Right ventricle myocardium inferior (tissue), 1 donor: ENCODE data around the gene HHATL. TPM values are rescaled to one million over a fixed set of nuclear protein-coding genes. Genes with fewer than 3 reads are reported as not detected.

ENCODE experiments used
- ATAC-seq: fragments of 200-7000 bp; cut with Tn5 transposase; one replicate; pipeline ENCODE4 v1.9.1; 2020; ENCODE audit warnings: mild to moderate bottlenecking, moderate library complexity
- DNase-seq: peaks from one replicate; pipeline ENCODE4 v3.0.0; 2021; ENCODE audit errors: missing footprints
- intact Hi-C: fragments of 100-400 bp; cut with DNase I; formaldehyde crosslinking; loops from one replicate; pipeline ENCODE4 v1.11.0; 2022
- total RNA-seq: library from RNA; stranded (reverse); fragmentation: NEBNext Ultra II Directional; extraction: Animal tissue kit (Norgen Biotek cat#: 25700); gene quantifications from one replicate; pipeline ENCODE4 v1.2.1, GENCODE V29; 2021
- donor health status: DM: no; HTN: yes; CAD: no; lungs with severe emphysema.

Gene HHATL
- total RNA-seq, 1 donor from 2014 or later: 440 TPM

DNA sequence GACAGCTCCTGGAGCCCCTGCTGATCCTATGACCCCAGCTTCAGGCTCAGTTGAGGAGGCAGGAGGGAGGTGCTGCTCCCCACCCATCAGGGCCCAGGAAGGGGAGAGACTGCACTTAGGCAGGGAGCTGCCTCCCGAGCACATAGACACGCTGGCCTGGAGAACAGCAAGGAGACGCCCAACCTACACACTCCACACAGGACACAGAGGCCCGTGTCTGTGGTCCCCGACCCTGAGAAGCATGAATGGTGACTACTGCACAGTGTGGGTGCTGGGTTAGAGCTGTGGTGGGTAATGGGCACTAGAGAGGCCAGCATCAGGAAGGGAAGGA lies 1.1 kb upstream of the HHATL start:
- intact Hi-C loops: no loop called here
- DNase-seq: no peak
- no peak for ATAC-seq

DNA sequence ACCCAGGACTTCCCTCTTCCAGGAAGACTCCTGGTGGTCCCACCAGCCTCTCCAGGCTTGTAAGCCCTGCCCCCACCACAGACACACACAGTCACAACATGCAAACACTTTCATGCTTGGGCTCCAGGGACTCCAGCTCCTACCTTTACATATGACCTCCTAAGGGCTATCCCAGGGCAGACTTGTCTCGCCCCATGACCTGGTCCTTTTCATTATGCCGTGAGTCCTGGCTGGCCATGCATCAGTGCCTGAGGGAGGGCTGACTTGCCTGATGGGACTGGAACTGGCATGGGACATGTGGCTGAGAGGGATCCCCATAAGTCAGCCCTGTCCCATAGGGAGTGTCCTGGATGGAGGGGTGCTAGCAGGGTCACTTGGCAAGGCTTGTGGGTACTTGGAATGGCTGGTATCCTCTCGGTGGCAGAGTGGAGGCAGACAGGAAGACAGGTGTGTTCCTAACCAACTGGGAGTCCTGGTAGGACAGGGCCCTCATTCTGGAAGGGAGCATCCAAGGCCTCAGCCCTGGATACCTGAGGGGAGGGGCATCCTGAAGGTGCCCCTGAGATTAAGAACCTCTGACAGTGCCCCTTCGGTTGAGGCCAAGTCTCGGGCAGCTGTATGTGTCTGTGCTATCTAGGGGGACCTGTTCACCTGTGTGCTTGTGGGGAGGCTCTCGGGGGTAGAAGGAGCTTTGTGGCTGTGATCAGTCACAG lies 540 bp upstream of the HHATL start:
- ATAC-seq (no peak), DNase-seq (no peak)
- intact Hi-C loops: loop anchor here (1.0 kb wide), 1 partner anchor 41 kb away; no protein-coding TSS in a partner anchor

DNA sequence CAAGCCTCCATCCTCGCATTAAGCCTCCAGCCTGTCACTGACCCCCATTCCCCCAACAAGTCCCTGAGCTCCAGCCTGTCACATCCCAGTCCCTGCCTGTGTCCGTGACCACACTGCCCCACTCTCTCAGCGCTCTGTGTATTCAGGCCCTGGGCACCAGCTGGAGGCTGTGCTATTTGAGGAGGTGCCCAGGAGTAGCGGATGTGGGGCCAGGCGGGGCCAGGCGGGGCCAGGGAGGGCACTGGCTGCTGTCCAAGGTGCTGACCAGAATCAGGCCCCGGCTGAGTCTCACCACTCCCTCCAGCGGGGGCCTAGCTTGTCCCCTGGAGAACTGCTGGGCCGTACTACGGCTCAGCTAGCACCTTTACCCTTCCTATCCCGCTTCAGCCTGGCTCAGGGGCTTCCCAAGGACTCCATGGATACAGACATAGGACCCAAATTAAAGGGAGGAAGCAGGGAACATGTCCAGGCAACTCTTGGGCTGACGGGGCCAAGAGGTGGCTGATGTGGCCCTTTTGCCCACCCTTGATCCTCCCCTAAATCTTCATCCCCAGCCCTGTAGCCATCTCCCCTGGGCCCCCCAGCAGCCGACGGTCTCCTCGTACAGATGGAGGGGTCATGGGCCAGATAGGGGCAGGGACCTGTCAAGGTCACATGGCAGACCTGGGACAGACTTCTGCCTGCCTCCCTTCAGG lies 1.1 kb downstream of the HHATL start:
- ATAC-seq (peak; percentile 75), DNase-seq (peak; percentile 87)
- intact Hi-C loops: loop anchor here (1.0 kb wide), 4 partner anchors 17 to 48 kb away; partner anchors contain the start of gene ZBTB47

DNA sequence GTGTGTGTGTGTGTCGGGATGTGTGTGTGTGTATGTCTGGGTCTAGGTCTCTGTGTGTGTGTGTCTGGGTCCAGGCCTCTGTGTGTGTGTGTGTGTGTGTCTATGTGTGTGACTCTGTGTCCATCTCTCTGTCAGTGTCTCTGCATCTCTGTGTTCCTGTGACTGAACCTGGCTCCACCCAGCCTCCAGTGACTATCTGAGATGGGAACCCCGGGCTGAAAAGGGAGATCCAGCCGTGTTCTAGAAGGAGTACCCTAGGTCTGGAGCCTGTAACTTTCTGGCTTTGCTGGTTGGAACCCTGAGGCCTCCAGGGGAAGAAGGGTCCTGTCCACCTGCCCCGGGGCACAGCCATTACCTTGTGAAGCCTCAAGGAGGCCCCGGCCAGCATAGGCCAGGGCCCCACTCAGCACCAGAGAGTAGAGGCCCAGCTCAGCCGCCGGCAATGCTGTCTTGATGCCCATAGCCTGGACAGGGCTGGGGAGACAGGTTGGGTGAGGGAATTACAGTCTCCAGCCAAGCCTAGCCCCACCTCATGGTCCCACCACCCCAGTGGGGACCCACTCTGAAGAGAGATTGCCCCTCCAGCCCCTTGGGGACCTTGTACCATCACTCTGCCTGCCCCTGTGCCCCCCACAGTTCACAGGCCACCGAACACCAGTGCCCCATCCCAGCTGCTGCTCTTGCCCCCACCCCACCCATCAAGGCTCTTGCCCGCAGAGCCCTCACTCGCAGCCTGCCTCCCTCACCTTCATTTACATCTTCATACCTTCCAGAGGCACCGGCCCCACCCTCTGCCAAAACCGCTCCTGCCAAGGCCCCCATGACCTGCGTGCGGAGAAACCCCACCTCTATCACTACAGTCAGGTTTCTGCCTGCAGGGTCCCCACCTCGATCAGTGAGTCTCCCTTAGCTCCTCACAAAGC lies 2.0 kb downstream of the HHATL start:
- intact Hi-C loops: loop anchor here (1.0 kb wide), 3 partner anchors 16 to 47 kb away; partner anchors contain the start of gene ZBTB47
- DNase-seq (no peak), ATAC-seq (no peak)

DNA sequence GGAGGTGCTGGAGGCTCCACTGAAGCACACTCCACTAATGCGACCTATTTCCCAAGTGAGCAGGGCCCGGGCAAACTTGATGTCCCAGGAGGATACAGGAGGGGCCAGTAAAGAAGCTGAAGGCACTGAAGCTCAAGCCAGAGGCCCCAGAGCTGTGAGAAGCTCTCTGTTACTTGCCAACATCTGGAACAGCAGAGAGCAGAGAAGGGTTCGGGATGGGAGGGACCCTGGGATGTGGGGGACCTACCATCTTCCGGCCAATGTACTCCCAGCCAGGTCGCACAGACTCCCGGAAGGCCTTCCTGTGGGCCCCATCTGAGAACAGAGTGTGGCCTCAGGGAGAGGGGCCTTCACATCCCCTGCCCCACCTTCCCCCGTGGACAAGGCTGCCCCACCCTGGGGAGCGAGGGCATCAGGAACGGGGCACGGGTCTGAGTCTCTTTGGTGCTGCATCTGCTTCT lies 3.1 kb downstream of the HHATL start:
- intact Hi-C loops: no loop called here
- no peak for DNase-seq
- ATAC-seq: no peak

DNA sequence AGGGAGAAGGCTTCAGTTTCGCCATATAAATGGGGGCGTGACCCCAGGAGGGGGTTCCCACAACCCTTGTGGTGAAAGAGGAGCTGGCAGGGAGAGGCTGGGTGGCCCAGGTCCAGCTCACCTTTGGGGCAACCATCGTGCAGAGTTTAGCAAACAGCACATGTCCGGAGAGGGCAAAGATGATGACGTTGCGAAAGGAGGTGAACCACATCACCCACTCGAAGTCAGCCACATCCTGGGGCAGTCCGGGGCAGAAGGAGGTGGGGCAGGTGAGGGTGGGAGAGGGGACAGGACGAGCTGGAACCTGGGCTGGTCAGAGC lies 3.7 kb downstream of the HHATL start:
- DNase-seq: no peak
- intact Hi-C loops: no loop called here

DNA sequence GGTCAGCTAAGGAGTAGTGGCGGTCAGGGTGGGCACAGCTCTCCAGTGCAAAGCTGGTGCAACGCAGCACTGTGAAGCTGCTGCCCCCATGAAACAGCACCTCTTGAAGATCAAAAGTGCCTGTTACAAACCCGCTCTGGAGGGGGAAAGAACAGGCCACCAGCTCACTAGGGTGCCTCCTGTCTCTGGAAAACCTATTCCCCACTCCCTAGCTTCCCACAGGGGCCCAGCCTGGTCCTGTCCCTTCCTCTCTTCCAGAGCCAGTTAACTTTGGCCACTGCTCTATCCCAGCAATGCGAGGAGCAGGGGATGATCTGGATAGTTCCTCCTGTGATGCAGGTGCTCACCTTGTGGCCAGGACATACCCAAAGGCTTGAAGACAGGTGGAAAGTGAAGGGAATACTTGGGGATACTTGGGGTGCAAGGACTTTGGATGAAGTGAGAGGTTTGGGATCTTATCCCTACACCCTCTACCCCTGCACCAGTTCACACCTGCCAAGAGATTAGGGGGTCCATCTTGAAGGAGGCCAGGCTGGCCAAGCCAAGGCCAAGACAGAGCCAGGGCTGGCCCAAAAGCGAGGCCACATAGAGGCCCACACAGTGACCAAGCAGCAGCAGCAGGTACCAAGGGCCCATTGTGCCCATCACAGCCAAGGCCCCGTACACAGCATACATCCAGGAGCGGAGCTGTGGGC lies 4.2 kb downstream of the HHATL start:
- intact Hi-C loops: no loop called here
- DNase-seq (no peak), ATAC-seq (no peak)

More for the DNA sequence above, 3.7 kb downstream of the HHATL start:
- no peak for ATAC-seq

DNA sequence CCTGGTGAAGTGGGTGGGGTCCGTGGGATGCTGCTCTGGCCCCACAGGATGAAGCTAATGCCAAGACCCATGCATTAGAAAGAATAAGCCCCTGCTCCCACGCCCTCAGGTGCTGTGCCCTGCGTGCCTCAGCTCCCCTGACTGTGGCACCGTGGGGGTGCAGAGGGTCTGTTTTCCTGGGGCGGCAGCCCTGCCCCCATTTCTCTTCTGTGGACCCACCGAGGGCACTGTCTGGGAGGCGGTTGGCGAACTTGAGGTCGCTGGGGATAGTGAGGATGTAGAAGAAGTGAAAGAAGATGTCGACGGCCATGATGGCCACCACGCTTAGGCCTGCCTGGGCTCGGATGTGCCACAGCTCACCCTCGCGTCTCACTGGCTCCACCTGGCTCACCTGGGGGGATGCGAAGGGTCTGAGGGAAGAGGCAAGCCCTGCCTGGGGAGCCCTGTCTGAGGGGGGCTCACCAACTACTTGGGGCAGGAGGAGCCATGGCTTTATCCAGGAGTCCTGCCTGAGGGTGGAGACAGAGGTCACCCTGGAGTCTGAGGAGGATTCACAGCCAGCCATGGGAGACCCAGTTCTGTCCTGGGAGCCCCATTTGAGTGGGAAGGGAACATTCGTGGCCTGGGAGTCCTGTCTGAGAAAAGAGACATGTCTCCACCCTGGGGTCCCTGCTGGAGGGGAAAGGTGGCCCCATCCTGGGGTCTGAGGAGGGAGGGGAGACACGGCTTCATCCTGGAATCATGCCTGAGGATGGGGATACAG lies 5.1 kb downstream of the HHATL start:
- no peak for ATAC-seq
- intact Hi-C loops: no loop called here
- no peak for DNase-seq

DNA sequence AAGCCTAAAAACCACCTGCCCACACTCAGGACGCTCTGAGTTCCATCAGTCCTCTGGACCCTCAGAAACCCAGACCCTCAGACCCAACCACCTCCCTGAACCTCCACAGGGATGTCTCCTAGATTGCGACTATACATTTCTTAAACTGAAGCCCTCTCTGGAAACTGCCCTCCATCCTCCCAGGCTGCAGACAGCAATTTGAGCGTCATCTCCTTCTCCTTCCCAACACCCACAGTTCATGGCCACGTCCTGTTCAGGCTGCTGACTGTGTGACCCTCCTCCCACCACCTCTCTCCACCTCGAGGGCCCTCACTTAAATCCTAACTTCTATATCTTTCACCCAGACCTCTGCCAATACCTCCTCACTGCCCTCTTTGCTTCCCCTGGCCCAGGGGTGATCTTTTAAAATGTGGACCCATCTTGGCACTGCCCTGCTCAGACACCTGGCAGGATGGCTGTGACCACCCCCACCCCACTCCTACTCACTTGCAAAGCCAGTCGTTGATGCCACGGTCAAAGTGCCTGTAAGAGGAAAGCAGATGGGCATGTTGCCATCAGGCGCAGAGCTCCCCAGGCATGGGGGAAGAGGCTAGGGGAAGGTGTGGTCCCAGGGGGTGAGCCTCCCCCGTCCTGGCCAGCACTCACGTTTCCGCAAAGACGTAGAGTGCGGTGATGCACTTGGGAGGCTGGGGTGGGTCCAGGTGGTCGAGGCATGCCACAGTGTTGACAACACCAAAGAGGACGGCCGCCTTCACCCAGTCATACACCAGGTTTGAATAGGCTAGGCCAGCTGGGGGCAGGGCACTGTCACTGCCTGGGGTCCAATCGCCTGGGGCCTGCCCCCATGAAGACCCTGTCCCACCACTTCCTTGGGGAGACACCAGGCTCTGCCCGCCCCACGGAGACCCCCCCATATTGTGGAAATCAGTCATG lies 6.0 kb downstream of the HHATL start:
- DNase-seq (no peak), ATAC-seq (no peak)
- intact Hi-C loops: no loop called here

DNA sequence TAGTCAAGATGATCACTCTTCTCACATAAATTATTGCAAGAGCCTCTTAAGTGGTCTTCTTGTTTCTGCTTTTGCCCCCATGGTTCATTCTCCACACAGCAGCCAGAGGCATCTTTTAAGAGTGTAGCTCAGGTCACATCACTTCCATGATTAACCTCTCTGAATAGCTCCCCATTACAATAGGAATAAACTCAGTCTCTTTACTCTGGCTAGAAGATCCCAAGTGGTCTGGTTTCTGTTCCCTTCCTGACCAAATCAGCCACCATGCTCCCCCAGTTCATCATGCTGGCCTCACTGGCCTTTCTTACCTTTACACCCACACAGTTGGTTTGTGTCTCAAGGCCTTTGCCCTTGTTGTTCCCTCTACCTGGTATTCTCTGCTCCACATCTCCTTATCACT lies 8.2 kb downstream of the HHATL start:
- intact Hi-C loops: no loop called here
- DNase-seq: no peak
- ATAC-seq: no peak

DNA sequence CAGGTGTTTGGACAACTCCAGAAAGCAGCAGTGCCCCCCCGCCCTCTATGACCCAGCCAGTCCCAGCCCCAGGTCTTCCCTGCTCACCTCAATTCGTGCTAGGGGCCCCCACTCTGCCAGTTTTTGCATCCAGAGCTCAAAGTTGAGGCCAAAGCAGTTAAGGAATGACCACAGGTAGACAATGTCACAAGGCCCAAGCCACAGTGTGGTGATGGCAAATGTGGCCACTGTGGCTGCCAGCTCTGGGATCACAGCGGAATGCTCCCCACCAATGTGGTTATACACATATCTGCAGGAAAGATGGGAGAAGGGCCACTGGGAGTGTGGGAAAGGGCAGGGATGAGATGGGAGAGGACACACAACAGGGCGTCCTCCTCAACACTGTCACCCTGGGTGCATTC lies 9.1 kb downstream of the HHATL start:
- intact Hi-C loops: no loop called here
- DNase-seq (no peak), ATAC-seq (no peak)

DNA sequence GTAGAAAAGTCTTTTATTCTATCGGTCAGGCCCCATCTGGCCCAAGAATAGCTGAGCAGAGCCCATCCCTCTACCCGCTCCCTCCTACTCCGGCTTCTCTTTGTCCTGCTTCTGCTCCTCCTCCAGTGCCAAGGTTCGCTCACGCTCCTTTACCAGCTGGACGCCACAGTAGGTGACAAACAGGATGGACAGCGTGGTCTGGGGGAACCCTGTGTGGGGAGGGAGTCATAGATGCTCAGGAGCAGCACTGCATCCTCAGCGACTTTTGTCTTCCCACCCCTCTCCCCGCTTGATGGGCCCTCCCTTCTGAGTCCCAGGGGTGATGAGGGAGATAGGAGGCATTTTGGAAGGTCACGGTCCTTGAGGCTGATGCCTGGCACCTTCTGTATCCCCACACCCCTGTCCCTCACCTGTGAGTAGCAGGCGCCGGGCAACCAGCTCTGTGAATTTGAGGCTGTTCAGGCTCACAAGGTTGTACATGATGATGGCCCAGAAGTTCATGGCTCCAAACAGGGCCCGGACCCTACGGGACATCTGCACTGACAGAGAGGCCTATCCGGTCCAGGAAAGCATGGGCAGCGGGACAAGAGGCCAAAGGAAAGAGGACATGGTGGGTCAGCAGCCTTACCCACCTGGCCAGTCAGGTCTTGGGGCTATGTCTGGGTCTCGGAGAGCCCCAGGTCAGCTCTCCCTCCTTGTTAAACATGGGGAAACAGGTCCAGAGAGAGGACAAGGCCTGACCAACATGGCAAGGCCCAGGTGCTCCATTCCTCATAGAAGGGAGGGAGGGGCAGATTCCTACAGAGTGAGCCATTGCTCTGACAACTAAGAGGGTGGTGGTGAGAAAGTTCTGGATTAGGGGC lies 9.7 kb downstream of the HHATL start:
- intact Hi-C loops: no loop called here
- ATAC-seq: peak; percentile 6

DNA sequence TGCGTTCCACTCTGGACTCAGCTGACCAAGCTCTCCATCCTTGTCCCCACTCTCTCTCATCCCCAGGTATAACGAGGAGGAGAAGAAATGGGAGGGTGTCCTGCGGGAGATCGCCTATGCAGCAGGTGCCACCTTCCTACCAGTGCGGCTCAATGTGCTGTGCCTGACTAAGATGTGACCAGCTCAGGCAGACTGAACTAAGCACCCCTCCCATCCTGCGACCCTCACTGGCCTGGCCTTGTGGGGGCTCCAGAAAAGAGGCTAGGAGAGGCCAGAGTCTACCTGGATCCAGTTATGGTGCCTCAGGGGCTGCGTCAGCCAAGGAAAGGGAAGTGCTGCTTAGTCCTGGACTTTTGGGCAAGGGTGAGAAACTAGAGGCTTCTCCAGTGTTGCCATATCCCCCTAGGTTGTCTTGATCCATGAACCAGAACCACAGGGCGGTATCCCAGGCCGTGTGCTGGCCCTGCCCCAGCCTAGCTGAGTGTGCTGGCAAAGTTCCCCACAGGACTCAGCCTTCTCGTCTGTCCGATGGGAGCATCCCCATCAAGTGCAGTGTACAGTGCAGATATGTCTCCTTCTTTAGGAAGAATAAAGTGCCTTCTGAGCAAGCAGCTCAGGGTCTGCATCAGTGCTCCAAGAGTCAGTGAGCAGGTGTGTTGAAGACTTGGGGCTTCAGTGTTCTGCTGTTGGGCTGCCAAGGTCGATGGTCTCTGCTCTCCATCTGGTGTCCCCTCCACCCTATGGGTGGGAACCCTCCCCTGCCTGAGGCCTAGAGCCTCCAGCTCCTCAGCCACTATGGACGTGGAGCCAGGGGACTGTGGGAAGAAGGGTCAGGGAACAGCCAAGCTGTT lies 10.6 kb downstream of the HHATL start:
- intact Hi-C loops: no loop called here
- ATAC-seq (peak; percentile 6), DNase-seq (no peak)

More for the DNA sequence above, 9.7 kb downstream of the HHATL start:
- no peak for DNase-seq

DNA sequence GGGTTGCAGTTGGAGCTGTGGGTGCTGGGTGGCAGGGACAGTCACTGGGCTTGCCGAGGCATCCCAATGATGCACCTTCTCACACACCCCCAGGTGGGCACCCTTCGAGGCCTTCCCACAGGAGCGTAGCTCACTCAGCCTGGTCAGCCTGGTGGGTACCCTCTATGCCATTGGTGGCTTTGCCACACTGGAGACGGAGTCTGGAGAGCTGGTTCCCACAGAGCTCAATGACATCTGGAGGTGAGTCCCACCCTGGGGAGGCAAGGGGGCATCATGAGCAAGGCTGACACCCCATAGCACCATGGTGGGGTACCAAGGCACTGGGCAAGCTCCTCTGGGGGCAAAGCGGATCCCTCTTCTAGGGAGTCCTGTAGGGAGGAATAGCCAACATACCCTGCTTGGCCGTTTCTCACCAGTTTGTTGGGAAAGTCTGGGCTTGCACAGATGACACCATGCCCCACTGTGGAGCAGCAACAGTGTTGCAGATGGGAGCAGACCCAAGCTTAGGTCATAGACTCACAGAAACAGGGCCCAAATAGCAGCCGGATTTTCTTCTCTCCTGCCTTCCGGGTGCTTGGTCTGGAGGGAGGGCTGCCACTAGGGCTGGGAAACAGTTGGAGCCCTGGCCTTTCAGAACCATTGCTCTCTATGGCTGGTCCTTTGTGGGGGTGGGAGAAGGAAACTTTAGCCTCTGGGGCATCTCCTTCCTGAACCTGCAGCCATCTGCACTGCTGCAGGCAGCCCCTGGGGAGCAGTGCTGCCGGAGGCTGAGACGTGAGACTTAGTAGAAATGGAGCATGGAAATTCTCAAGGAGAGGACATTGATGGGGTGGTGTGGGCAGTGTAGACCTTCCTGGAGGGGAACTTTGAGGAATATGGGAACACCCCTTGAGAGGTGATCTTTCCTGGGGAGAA lies 11.6 kb downstream of the HHATL start:
- no peak for DNase-seq
- intact Hi-C loops: no loop called here
- no peak for ATAC-seq
